IPS-18c (cell line): Measurements from ENCODE around the gene MACF1.

ENCODE experiments used
- H3K4me3 ChIP-seq: 2 replicates; pipeline ENCODE4 v1.7.0; 2013; ENCODE audit warnings: low read depth, mild to moderate bottlenecking, low read length, moderate library complexity; ENCODE audit not compliant: insufficient read depth
- H3K9me3 ChIP-seq: one replicate; pipeline ENCODE4 v1.6.1; 2013; ENCODE audit warnings: mild to moderate bottlenecking, low read length, moderate library complexity; ENCODE audit not compliant: control insufficient read depth, insufficient read depth

Gene MACF1

DNA sequence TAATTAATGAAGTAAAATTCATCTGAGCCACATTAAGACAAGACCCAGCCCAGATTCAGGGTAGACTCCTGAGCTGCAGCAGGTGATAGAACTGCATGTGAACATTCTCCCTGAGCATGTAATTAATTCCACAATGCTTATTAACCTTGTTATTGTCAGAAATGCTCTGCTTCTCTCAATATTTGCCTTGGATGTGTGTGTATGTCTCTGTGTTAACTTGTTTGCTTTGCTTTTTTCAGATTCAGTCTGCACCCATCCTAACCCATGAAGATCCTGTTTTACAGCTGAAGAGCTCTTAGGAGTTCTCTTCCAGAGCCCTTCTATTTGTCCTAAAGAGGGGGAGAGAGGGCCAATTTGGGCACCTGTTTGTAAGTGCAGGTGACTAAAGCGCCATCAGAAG is 143.8 kb downstream of the MACF1 start:
- H3K9me3 ChIP-seq: peaks cover 2% of the 10 kb centered on the region
- no peak overlapping the region for H3K4me3 ChIP-seq

DNA sequence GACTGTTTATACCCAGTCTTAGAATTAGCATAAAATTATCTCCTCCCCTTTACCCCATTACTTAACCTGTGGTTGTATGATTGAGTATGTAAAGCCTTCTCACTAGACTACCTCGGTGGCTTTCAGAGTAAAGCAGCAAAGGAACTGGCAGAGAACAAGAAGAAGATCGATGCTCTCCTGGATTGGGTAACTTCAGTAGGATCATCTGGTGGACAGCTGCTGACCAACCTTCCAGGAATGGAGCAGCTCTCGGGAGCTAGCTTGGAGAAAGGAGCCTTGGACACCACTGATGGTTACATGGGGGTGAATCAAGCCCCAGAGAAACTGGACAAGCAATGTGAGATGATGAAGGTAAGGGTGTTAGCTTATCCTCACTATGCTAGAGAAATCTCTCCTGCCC is 148.4 kb downstream of the MACF1 start:
- Histone ChIP-seq H3K4me3 (no peak overlapping the region), H3K9me3 (peaks cover 2% of the 10 kb centered on the region)

DNA sequence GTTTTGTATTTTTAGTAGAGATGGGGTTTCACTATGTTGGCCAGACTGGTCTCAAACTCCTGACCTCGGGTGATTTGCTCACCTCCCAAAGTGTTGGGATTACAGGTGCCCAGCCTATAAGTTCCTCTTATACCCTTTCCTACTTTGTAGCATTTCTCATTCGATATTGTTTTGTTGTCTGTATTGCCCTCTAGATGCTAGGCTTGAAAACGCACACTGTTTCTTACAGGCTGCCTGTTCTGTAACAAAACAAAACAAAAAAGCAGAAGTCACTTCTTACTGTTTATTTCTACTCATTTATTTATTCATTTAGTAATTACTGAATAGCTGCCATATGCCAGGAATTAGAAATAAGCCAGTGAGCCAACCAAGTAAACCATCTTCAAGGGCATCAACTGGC is 150.1 kb downstream of the MACF1 start:
- Histone ChIP-seq H3K4me3 (no peak overlapping the region), H3K9me3 (peaks cover 2% of the 10 kb centered on the region)

DNA sequence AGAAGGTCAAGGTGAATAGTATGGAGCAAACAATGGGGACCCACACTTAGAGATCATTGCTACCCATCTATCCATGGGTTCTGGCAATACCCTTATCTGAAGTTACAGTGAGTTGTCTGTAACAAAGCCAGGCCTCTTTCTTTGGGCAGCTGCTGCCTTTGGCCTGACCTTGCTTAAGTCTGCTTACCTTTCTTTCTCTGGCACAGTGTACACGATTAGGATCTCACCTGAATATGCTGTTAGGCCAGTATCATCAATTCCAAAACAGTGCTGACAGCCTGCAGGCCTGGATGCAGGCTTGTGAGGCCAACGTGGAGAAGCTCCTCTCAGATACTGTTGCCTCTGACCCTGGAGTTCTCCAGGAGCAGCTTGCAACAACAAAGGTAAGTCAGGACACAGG is 154.0 kb downstream of the MACF1 start:
- H3K4me3 ChIP-seq: no peak overlapping the region
- H3K9me3 ChIP-seq: no peaks in the 10 kb centered on the region

DNA sequence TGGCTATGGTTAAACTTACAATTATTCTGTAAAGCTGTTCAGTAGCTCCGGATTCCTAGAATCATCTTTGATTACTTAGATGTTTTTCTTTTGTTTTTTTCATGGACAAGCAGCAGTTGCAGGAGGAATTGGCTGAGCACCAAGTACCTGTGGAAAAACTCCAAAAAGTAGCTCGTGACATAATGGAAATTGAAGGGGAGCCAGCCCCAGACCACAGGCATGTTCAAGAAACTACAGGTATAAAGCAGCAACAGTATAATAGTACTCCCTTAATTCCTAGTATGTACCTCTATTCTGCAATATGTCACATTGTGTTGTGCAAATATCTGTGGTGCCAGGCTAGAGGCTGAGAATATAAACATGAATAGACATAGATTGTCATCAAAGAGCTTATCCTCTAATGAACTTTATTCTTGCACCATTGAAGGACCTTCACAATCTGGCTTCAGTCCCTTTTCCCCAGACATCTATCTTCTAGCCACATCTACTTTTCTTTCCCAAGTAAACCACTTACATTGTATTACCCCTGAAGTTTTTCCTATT is 154.6 kb downstream of the MACF1 start:
- Histone ChIP-seq H3K4me3 (no peak overlapping the region), H3K9me3 (no peaks in the 10 kb centered on the region)

DNA sequence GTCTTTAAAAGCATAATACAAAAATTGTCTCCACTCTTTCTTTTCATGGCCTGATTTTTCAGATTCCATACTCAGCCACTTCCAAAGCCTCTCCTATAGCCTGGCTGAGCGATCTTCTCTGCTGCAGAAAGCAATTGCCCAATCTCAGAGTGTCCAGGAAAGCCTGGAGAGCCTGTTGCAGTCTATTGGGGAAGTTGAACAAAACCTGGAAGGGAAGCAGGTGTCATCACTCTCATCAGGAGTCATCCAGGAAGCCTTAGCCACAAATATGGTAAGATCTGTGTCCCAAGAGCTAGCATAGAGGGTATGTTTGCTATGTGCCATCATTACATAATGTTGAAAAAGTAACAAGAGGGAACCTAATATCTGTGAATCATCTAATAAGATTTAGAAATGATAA is 156.2 kb downstream of the MACF1 start:
- H3K9me3 ChIP-seq: no peaks in the 10 kb centered on the region
- H3K4me3 ChIP-seq: no peak overlapping the region

DNA sequence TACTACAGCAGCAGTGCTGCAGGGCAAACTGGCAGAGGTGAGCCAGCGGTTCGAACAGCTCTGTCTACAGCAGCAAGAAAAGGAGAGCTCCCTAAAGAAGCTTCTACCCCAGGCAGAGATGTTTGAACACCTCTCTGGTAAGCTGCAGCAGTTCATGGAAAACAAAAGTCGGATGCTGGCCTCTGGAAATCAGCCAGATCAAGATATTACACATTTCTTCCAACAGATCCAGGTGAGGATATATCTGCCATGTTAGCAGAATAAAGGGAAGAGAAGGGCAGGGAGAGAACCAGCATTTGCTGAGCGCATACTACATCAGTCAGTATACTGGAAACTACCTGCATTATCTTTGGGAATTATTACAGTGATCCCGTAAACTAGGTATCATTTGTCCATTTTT is 157.0 kb downstream of the MACF1 start:
- Histone ChIP-seq H3K9me3 (no peaks in the 10 kb centered on the region), H3K4me3 (no peak overlapping the region)

DNA sequence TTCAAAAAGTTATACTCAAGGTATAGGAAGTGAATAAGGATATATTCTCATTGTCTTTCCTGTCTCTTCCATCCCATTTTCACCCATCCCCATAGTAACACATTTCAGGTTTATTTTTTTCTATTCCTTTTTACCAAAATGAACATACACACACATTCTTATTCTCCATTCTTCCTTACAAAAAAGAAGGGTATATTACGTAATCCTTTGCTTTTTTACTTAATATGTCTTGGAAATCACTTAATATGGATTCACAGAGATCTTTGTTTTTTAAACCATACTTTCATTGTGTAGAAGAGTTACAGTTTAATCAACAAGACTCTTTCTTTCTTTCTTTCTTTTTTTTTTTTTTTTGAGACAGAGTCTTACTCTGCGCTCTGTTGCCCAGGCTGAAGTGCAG is 158.8 kb downstream of the MACF1 start:
- Histone ChIP-seq H3K9me3 (no peaks in the 10 kb centered on the region), H3K4me3 (no peak overlapping the region)

DNA sequence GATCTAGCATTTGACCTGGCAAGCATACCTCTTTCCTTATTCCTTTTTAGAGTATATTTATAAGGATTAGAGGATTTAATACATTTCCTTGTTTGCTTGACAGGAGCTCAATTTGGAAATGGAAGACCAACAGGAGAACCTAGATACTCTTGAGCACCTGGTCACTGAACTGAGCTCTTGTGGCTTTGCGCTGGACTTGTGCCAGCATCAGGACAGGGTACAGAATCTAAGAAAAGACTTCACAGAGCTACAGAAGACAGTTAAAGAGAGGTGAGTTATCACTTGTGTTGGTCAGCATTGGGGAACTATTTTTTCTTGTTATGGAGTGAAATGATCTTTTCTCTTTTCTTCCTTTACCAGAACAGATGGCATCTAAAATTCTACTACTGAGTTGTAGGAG is 163.6 kb downstream of the MACF1 start:
- no peak overlapping the region for H3K4me3 ChIP-seq

DNA sequence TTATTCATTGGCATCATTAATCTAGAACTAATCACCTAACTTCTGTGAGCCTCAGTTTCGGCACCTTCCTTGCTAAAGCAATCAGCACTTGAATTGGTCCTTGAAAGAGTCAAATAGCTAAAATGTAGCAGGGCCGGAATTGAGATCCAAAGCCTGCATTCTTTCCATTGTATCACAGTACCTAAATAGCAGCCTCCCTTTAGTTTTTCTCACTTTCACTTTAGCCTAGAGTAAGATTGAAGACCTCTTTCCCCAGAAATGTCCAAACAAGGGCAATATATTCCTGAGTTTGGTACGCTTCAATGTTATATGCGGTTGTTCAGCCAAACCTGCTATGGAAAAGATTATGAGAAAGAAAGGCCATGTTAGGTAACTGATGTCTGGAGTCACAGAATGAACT is 165.1 kb downstream of the MACF1 start:
- Histone ChIP-seq H3K9me3 (no peaks in the 10 kb centered on the region), H3K4me3 (no peak overlapping the region)

More for the DNA sequence above, 163.6 kb downstream of the MACF1 start:
- H3K9me3 ChIP-seq: no peaks in the 10 kb centered on the region

DNA sequence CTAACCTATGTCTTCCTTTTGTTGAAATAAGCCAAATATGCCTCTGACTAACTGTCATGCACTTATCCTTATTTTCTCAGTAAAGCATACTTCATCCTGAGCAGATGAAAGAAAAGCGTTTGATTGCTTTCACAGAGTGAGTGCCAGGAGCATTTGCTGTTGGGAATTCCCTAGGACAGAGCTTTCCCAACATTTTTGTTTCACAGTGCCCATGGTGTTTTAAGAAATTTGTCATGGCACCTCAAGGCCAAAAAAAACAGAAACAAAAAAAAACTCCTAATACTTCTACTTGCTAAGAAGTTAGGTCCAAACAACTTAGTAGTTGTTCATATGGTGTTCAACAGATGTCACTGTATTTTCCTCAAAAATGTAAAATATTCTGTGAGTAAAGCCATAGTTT is 166.1 kb downstream of the MACF1 start:
- H3K4me3 ChIP-seq: no peak overlapping the region
- no peaks in the 10 kb centered on the region for H3K9me3 ChIP-seq

DNA sequence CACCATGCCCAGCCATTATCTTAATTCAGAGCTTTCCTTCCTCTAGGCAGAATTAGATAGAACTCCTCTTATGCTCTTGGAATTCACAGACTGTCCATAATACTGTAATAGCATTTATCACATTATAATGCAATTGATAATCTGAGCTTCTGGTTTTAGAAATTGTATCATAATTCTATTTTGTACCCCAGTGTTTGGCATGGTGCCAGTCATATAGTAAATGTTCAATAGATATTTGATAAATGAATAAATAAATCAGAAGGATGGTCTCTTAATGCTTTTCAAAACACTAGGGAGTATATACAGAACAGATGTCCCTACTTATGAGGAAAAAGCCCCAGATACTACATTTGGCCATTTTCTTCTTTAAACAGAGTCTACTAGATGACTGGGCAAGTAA is 167.6 kb downstream of the MACF1 start:
- Histone ChIP-seq H3K4me3 (no peak overlapping the region), H3K9me3 (no peaks in the 10 kb centered on the region)

DNA sequence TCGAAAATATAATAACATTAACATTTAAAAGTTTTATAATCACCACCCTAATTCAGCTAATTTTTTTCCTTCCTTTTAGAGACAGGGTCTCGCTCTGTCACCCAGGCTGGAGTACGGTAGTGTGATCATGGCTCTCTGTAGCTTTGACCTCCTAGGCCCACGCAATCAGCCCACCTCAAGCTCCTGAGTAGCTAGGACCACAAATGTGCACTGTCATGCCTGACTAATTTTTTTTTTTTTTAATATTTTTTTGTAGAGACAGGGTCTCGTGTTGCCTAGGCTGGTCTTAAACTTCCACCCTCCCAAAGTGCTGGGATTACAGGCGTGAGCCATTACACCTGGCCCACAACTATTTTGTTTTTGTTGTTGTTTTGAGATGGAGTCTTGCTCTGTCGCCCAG is 172.2 kb downstream of the MACF1 start:
- no peak overlapping the region for H3K4me3 ChIP-seq
- H3K9me3 ChIP-seq: no peaks in the 10 kb centered on the region

DNA sequence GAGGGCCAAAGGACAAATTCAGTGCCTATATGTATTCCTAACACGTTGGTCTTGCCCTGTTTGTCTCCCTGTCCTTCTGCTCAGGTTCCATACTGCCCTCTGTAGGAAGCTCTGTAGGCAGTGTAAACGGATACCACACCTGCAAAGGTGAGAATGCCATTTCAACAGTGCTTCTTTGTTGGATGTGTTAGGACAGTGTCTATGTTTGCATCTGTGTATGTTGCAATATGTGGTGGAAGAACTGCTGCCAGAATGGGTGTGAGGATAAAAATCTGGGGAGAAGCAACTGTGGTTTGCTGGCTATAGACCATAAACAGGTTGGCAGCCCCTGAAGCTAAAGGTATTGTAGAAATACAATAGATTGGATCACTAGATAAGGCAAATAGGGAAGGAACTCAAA is 173.9 kb downstream of the MACF1 start:
- Histone ChIP-seq H3K9me3 (no peaks in the 10 kb centered on the region), H3K4me3 (no peak overlapping the region)

DNA sequence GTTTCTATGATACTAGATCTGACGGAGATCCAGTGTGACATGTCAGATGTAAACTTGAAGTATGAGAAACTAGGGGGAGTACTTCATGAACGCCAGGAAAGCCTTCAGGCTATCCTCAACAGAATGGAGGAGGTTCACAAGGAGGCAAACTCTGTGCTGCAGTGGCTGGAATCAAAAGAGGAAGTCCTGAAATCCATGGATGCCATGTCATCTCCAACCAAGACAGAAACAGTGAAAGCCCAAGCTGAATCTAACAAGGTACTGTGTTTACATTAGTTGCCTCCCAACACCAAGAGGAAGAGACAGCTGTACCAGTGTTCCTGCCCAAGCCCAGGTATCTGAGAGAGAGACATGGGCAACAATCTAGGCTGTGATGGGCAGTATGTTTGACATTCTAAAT is 174.7 kb downstream of the MACF1 start:
- Histone ChIP-seq H3K4me3 (no peak overlapping the region), H3K9me3 (no peaks in the 10 kb centered on the region)

DNA sequence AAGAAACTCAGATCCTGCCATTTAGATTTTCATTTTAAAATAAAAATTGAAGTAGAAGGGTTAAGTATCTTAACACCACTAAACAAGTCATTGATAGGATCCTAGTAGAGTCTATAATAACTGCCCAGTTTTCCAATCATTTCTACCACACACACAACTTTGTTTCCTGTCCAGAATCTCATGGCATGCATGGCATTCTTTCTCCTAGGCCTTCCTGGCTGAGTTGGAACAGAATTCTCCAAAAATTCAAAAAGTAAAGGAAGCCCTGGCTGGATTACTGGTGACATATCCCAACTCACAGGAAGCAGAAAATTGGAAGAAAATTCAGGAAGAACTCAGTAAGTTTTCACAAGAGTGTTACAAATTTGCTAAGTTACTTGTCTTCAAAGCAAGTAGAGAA is 175.5 kb downstream of the MACF1 start:
- H3K4me3 ChIP-seq: no peak overlapping the region
- no peaks in the 10 kb centered on the region for H3K9me3 ChIP-seq

DNA sequence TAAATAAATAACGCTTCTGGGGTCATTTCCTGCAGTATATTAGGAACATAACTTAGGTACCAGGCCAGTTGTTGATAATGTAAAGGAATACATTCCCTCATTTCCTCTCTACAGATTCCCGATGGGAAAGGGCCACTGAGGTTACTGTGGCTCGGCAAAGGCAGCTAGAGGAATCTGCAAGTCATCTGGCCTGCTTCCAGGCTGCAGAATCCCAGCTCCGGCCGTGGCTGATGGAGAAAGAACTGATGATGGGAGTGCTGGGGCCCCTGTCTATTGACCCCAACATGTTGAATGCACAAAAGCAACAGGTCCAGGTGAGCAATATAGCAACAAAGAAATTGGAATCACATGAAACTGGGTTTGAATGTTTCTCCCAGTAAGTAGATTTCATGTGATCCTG is 177.3 kb downstream of the MACF1 start:
- no peaks in the 10 kb centered on the region for H3K9me3 ChIP-seq
- H3K4me3 ChIP-seq: no peak overlapping the region

DNA sequence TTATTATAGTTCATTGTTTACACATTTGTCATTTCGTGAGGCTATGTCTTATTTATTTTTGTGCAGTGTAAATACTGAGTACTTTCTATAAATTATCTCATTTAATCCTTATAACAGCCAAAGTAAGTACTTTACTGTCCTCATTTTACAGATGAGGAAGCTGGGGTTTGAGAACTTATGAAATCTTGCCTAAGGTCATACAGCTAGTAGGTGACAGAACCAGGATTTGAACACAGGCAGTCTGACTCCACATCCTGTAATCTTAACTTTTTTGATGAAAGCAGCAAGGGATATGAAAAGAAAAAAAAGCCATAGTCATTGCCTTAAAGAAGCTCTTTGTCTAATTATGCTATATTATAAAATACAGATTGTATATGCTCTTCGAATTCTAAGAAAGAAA is 179.8 kb downstream of the MACF1 start:
- Histone ChIP-seq H3K9me3 (no peaks in the 10 kb centered on the region), H3K4me3 (no peak overlapping the region)

DNA sequence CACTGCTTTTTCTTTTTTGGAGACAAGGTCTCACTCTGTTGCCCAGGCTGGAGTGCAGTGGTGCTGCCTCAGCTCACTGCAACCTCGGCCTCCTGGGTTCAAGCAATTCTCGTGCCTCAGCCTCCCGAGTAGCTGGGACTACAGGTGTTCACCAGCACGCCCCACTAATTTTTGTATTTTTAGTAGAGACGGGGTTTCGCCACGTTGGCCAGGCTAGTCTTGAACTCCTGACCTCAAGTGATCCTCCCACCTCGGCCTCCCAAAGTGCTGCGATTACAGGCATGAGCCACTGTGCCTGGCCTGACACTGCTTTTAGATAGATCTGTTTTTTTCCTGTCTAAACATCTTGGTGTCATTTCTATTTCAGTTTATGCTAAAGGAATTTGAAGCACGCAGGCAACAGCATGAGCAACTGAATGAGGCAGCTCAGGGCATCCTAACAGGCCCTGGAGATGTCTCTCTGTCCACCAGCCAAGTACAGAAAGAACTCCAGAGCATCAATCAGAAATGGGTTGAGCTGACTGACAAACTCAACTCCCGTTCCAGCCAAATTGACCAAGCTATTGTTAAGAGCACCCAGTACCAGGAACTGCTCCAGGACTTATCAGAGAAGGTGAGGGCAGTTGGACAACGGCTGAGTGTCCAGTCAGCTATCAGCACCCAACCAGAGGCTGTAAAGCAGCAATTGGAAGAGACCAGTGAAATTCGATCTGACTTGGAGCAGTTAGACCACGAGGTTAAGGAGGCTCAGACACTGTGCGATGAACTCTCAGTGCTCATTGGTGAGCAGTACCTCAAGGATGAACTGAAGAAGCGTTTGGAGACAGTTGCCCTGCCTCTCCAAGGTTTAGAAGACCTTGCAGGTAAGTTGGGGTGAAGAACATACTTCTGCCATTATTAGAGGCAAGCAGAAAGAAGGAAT is 180.8 kb downstream of the MACF1 start:
- Histone ChIP-seq H3K9me3 (no peaks in the 10 kb centered on the region), H3K4me3 (no peak overlapping the region)
